GM19395 (cell line): Measurements from ENCODE around the gene OR2A14.
"Not testable (repeated sequence)": the region's sequence is repeated elsewhere in the genome, so short reads cannot be mapped to it uniquely, and the experiment has no call there.

ENCODE experiments used
- ATAC-seq: cut with Tn5 transposase; IDR thresholded peaks from one replicate; pipeline ENCODE4 v1.9.1; 2021; ENCODE audit warnings: mild to moderate bottlenecking, moderate library complexity; ENCODE audit not compliant: unreplicated experiment

Gene OR2A14, protein sequence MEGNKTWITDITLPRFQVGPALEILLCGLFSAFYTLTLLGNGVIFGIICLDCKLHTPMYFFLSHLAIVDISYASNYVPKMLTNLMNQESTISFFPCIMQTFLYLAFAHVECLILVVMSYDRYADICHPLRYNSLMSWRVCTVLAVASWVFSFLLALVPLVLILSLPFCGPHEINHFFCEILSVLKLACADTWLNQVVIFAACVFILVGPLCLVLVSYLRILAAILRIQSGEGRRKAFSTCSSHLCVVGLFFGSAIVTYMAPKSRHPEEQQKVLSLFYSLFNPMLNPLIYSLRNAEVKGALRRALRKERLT

DNA sequence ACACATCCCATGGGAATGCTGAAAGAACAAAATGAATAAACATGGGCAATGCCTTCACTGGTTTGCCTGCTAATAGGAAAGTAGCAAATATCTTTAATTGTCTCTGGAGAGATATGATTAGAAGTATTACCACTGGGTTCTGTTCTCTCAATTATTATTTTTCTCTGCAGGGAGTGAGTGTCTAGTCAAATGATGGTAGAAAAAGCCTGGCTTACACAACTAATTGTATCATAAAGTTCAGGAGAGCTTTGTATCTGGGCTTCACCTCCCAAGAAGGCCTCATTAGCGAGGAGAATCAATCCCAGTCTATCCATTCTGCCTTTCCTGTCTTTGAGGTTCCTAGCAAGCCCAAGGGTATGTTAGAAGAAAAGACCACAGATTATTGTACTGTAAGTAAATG lies at the start of gene OR2A14:
Gene OR2A14, plus strand, starts transcription at position 301 of the 400 bp plus-strand sequence. CDS start 5,937 bp downstream, outside the sequence.
- no peak for ATAC-seq

DNA sequence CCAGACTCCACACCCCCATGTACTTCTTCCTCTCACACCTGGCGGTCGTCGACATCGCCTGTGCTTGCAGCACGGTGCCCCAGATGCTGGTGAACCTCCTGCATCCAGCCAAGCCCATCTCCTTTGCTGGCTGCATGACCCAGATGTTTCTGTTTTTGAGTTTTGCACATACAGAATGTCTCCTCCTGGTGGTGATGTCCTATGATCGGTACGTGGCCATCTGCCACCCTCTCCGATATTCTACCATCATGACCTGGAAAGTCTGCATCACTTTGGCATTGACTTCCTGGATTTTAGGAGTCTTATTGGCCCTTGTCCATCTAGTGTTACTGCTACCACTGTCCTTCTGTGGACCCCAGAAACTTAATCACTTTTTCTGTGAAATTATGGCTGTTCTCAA lies 48.6 kb upstream of the OR2A14 start:
- ATAC-seq = no peak

DNA sequence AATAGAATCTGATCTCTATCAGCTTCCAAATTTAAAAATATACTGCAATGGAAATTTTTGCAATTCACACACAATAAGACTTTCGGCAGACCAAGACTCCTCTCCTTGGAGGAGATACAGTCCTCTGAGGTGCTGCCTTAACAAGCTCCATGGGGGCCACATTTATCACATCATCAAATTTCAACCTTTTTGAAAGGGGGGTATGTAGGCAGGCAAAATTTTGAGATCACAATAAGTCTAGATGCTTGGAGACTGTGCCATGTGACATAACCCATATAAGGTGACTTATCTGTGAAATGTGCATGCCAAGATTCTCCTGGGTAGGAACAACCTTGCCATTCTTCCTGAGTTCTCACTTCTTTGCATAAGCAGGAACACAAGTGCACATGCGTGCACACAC lies 37.0 kb upstream of the OR2A14 start, which contains the start of gene OR2A12:
Gene OR2A12, plus strand, starts transcription at position 301 of the 400 bp plus-strand sequence. CDS start 8,830 bp downstream, outside the sequence.
- no peak for ATAC-seq

DNA sequence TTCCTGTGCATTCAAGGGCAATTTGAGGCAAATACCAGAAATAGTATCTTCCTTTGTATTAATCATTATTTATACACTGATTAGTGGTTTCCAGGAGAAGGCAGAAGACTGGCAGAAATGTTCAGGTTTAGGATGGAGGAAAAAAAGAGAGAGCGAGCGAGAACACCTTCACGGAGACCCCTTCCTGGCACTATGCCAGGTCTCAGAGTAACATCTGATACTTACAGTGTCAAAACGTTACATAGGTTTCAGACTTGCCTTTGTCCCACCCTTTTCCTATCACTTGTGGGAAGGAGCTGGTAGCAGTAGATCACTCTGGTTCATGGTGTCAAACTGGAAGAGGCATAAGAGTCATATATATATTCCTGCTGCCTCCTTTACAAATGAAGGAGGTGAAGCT lies 36.2 kb upstream of the OR2A14 start:
- ATAC-seq = no peak

DNA sequence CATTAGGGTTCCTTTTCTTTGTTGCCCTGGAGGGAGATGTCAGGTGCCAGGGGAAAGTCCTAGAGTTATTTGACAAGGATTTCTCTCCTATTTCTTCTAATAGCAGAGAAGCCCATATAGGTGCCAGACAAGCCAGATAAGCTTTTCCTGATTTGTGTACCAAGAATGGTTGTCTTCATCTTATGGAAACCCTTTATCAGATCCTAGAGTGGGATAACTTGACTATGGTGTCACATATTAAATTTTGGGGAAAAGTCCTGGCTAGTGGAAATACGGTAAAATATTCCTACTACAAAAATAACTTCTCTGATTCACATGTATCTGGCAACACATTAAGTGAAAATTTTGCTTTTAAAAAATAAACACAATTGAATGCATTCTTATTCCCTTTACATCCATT lies 35.7 kb upstream of the OR2A14 start:
- no peak for ATAC-seq

DNA sequence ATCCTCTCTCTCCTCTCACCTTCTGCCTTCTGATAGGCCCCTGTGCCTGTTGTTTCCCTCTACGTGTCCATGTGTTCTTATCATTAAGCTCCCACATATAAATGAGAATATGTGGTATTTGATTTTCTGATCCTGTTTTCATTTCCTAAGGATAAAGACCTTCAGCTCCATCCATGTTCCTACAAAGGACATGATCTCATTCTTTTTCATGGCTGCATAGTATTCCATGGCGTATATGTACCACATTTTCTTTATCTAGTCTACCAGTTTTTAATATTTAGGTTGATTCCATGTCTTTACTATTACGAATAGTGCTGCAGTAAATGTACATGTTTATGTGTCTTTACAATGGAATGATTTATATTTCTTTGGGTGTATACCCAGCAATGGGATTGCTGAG lies 32.3 kb upstream of the OR2A14 start:
- ATAC-seq = no peak

DNA sequence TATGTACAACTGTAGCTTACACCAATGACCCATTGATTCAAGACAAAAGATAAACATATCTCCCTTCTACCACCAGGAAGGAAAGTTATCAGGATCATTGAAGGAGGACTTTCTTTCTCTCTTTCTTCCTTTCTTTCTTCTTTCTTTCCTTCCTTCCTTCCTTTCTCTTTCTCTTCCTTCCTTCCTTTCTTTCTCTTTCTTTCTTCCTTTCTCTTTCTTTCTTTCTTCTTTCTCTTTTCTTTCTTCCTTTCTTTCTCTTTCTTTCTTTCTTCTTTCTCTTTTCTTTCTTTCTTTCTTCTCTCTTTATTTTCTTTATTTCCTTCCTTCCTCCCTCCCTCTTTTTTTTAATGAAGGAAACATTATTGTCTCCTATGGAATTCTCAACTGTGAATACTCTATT lies 24.2 kb upstream of the OR2A14 start:
- ATAC-seq = no peak

DNA sequence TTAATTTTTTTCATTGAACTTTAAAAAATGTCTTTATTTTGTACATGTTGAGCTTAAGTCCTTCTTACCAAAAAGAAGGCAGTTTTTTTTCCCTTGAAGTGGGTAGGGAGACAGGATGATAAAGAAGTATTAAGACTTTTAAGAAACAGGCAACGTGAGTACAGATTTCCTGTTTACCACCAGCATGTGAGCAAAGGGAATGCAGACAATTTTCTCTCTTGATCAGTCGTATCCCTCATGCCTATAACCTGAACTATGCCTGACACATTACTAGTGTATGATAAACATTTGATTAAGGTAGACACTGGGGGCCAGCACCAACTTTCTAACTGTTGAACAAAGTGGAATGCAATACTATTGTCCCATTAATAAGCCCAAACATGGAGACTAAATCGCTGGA lies 22.4 kb upstream of the OR2A14 start:
- no peak for ATAC-seq

DNA sequence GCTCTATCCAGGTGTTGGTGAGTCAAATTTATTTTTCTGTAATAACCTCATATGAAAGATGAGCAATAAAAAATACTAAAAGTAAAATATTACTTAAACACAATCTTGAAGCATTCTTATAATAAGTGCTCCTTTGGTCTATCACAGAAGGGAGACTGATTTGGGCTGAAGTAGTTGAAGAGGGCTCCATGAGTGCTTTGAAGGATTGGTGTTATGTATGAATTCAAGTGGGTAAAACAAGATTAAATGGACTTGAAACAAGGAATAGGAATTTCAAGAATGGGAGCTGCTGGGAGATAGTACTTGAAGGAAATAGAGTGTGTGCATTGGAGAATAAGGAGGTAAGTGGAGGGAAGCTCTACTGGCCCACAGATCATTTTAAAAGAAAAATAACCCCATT lies 20.9 kb upstream of the OR2A14 start:
- ATAC-seq = no peak

DNA sequence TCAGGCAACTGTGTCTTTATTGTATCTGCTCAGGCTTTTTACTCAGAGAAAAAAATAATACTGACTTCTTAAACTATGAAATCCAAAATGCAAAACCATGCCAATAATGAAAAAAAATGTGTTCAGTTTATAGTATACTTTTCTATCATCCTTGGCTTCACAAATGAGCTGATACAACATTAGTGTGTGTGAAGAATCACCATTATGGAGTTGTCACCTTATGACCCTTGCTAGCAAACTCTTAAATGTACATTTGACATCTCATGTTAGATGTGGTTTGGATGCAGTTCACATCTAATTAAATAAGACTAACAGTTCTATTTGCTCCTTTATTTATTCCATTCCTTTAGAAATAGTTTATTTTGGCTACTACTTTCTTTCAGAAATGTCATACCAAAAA lies 17.8 kb upstream of the OR2A14 start:
- ATAC-seq = no peak

DNA sequence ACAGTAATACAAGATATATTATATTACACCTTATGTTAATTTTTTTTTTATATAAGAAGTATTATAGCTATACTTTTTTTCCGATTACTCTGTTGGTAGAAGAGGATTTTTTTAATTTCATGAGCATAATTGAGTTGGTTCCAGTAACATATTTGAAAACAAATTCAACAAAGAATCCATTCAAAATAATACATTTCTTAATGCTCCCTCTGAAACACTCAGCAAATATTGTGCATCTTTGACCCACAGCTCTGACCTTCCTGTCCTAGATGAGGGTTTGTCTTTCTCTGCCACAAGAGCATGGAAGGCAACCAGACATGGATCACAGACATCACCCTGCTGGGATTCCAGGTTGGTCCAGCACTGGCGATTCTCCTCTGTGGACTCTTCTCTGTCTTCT lies 13.7 kb upstream of the OR2A14 start, which contains the start of gene OR2A2:
Gene OR2A2, plus strand, starts transcription at position 301 of the 400 bp plus-strand sequence. Its CDS starts 0 bp downstream, at position 301.
- no peak for ATAC-seq

DNA sequence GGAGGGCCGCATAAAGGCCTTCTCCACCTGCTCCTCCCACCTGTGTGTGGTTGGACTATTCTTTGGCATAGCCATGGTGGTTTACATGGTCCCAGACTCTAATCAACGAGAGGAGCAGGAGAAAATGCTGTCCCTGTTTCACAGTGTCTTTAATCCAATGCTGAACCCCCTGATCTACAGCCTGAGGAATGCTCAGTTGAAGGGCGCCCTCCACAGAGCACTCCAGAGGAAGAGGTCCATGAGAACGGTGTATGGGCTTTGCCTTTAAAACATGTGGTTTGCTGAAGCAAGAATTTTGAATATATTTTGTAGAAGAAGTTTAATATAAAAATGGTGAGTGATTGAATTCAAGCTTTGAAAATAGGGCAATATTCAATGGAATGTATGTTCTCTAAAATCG lies 12.7 kb upstream of the OR2A14 start:
- ATAC-seq = no peak

DNA sequence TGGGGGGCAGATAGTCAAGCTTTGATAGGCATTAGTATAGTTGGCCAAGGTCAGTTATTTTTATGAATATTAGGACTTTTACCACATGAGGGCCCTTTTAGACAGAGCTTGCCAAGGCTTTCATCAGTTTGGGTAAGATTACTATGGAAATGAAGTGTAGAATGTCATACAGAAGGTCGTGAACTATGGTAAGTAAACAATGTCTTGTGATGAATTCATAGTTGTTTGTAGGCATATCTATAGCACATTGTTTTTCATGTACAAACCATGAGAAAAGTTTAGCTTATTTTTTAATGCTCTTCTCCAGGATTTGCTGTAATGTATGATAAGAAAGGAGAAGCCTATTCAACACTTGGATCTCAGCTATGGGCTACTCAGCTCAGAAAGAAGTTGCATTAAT lies 9.3 kb upstream of the OR2A14 start:
- ATAC-seq = no peak

DNA sequence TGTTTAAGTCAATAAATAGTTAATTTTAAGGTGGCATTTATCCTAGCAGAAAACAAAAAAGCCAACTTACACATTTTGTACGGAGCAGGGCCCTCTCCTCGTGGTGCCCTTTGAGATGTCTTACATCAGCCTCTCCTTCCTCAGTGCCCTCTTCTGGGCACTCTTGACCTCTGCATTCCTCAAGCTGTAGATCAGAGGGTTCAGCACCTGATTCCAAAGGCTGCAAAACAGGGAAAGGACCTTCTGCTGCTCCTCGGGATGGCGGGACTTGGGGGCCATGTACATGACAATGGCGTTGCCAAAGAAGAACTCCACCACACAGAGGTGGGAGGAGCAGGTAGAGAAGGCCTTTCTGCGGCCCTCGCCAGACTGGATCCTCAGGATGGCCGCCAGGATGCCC lies 4.6 kb upstream of the OR2A14 start:
- ATAC-seq = no peak

DNA sequence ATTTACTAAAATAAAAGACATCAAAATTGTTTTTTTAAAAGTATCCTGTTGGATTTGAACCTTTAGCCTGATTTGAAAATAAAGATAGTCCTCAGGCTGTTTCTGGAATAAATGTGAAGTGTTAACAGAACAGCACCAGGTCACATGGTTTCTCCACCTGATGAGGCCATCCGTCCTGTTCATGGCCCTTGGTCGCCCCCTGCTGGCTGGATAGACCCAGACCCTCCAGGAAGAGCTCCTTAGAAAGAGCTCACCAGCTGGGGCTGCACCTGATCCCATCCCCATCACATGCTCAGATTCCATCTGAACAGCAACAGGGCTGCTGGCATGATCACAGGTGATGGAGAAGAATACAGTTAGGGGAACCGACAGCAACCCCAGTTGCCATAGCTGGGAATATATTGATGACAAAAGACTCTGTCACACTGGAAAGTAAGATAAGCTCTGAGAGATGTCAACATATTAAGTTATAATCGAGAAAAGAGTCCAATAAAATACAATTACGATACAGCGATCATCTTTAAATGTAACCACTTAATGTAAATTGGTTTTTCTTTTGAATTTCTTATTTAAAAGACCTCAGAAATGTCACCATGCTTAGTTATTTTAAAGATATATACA lies 4.8 kb downstream of the OR2A14 start:
- peak; percentile 100 for ATAC-seq

DNA sequence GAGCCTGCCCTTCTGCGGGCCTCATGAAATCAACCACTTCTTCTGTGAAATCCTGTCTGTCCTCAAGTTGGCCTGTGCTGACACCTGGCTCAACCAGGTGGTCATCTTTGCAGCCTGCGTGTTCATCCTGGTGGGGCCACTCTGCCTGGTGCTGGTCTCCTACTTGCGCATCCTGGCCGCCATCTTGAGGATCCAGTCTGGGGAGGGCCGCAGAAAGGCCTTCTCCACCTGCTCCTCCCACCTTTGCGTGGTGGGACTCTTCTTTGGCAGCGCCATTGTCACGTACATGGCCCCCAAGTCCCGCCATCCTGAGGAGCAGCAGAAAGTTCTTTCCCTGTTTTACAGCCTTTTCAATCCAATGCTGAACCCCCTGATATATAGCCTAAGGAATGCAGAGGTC lies 6.6 kb downstream of the OR2A14 start:
- not testable (repeated sequence) for ATAC-seq

DNA sequence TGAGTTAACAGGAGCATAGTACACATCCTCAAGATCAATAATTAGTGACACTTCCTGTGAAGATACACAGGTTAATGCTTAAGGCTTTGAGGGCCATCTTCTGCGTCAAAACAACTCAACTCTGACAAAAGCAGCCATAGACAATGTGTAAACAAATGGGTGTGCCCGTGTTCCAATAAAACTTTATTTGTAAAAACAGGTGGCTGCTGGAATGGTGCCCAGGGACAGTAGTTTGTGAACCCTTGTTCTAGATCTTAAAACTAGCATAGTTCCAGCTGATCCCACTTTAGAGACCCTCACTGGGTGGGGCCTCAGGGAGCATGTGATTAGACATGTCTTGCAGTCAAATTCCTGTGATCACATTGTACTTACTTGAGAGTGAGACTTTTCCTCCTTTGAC lies 7.8 kb downstream of the OR2A14 start:
- ATAC-seq = no peak

DNA sequence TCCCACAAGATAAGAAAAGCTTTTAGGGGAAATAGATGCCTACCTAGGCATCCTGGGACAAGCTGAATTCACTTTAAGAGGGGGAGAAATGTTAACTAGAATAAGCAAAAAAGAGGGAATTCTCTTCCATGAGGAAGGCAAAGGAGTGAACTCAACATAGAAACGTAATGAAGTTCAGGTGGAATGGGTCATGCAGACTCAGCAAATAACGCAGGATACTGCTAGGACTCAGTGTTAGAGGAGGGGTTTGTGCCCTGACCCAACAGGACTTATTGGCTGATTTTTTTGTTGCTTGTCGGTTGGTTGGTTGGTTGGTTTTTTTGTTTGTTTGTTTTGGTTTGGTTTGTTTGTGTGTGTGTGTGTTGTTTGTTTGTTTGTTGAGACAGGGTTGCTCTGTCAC lies 9.3 kb downstream of the OR2A14 start:
- ATAC-seq = no peak

DNA sequence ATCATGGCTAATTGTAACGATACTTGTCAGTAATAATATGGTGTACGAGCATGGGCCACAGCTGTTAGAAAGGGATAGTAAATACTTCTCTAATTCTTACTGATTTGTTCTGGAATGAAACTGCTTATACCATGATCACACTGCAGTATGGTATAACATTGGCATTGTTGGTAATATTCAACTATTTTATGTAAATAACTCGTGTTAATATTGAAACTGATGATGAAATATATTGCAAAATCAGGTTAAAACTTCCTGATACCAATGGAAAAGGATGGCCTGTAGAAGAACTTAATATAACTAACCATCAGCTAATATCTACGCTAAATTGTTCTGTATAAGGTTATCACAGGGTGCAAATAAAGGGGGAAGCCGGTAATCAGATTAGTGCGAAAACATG lies 10.3 kb downstream of the OR2A14 start:
- ATAC-seq = no peak

DNA sequence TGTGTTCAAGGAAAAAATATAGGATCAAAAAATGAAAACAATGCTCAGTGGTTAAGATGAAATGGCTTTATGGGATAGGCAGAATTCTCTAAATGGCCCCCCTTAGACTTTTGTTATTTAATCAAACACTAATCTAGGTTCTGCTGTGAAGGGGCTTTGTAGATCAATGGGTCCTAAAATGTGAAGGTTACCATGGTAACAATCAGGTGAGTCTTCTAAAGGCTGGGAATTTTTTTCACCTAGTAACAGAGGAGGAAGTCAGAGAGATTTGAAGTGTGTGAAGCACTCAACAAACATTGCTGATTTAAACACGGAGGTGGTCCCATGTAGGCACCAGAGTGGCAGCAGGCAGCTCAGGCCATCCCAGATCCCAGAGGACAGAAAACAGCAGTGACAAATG lies 11.1 kb downstream of the OR2A14 start:
- no peak for ATAC-seq

DNA sequence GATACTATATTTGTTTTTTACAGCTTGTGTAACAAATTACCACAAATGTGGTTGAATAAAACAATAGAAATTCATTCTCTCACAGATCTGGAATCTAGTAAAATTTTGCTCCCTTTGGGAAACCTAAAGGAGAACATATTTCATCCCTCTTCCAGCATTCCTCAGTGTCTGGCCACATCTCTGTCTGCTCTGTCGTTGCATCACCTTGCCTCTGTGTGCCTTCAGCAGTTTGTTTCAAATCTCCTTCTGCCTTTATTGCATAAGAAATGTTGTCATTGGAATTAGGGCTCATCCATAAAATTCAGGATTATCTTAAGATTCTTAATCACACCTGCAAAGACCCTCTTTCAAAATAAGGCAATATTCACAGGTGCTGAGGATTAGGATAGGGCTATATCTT lies 14.5 kb downstream of the OR2A14 start:
- no peak for ATAC-seq

DNA sequence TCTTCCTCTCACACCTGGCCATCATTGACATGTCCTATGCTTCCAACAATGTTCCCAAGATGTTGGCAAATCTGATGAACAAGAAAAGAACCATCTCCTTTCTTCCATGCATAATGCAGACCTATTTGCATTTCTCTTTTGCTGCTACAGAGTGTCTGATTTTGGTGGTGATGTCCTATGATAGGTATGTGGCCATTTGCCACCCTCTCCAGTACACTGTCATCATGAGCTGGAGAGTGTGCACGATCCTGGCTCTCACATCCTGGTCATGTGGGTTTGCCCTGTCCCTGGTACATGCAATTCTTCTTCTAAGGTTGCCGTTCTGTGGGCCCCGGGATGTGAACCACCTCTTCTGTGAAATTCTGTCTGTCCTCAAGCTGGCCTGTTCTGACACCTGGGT lies 19.2 kb downstream of the OR2A14 start:
- ATAC-seq = no peak

DNA sequence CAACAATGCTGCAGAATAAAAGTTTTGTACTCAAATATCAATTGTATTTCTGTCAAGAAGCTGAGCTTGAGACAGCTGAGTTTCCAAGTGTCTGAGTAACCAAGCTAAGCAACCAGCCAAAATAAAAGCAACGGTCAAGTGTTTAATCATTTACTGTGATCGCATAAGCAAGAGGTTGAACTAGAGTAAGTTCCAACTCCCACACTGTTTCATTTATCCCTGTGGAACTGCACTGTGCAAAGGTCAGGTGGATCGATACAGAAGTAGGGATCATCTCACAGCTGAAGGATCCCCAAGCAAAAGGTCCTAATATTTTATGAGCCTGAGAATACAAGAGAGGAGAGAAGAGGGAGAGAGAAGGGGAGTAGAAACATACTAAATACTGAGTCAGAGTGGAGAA lies 21.4 kb downstream of the OR2A14 start:
- ATAC-seq = no peak
